ENCODE measurements around the gene CCDC69. TPM values are rescaled to one million over a fixed set of nuclear protein-coding genes. Genes with fewer than 3 reads are reported as not detected.

The CCDC69 gene
- total RNA-seq, 1 donor = 10.5 TPM

DNA sequence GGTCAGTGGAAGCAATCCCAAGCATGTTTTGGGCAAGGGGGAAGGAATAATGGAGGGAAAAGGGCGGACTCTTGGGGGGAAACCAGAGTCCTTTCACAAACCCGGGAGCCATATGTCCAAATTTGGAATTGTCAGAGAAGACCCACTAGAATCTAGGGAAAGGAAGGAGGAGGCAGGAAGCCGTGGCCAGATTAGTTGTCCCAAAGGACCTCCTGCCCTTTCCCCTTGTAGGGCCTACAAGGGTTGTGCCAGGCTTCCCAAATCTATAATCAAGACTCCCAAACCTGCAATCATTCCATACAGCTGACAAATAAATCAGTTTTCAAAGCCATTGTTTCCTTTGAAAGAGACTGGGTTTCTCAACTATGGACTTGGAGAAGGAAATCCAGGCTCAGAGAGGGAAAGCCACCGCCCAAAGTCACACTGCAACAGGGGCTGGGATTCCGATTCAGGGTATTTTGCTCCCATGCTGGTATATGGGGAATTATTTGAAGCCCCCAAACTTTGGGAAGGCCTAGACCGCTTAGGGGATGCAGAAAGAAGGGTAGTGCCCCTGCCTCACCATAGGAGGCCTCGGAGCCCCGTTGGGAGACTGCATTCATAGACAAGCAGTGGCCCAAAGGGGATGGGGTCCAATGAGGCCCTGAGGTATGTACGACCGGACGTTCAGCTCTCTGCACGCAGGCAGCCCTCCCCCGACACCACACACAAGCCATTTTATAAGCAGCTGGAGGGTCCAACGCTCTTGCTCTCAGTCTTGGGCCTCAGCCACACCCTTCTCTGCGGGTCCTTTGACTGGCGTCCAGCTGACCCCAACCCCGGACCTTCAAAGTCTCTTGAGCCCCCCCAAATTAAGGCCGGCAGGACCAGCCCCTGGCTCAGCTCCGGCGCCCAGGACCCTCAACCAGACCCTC is 67.1 kb downstream of the CCDC69 start:
- H3K4me2 ChIP-seq (ENCODE audit: insufficient read depth, low read length) = peak overlapping the region; percentile 97
- DNase-seq (ENCODE audit: insufficient read length, low spot score, missing footprints) = no peak

DNA sequence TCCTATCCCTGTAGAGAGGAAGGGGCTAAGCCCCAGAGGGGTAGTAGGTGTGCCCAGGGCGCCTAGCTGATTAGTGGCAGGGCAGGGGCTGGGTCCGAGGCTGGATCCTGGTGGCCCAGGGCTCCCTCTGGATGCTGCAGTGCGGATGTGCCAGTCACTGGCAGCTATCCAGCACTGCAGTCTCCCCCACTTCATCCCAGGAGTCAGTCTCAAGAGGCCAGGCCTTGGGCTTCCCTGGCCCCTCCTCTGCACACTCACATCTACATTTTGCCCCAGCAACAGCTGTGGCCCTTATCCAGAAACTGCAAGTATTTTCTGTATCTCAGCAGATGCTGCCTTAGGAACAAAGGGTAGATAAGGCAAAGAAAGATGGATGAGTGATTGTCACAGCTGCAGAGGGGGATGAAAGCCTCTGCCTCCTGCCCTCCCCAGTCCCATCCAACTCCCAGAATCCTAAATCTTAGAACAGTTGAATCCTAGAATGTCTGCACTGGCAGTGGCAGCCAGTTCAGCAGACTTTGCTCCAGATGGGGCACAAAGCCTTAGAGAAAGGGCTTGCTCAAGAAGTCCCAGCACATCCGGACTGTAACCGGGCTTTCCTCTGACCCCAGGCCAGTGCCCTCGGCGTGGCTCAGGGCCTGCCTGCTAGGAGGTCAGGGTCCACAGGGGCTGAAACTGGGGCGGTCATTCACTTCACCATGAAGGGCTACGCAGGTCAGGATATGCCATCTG is 68.0 kb downstream of the CCDC69 start:
- Histone ChIP-seq H3K4me3 (ENCODE audit: insufficient read depth, low read length) (peak overlapping the region; percentile 99), H3K79me2 (ENCODE audit: insufficient read depth, low read length) (peaks cover 77% of the 10 kb centered on the region), H4K20me1 (ENCODE audit: insufficient read depth, low read length) (peaks cover 51% of the 10 kb centered on the region), H3K36me3 (ENCODE audit: insufficient read depth, low read length) (peaks cover 25% of the 10 kb centered on the region), H3K9me3 (ENCODE audit: low read depth, low read length) (no peaks in the 10 kb centered on the region), H2AFZ (ENCODE audit: low read length) (peak overlapping the region; percentile 57), H3K27me3 (ENCODE audit: insufficient read depth, low read length) (no peaks in the 10 kb centered on the region), H3K4me2 (ENCODE audit: insufficient read depth, low read length) (peak overlapping the region; percentile 97), H3K27ac (ENCODE audit: low read depth, low read length) (peak overlapping the region; percentile 78), H3K4me1 (ENCODE audit: insufficient read depth, low read length) (peaks cover 52% of the 10 kb centered on the region)
- TF ChIP-seq, protein P1, sequence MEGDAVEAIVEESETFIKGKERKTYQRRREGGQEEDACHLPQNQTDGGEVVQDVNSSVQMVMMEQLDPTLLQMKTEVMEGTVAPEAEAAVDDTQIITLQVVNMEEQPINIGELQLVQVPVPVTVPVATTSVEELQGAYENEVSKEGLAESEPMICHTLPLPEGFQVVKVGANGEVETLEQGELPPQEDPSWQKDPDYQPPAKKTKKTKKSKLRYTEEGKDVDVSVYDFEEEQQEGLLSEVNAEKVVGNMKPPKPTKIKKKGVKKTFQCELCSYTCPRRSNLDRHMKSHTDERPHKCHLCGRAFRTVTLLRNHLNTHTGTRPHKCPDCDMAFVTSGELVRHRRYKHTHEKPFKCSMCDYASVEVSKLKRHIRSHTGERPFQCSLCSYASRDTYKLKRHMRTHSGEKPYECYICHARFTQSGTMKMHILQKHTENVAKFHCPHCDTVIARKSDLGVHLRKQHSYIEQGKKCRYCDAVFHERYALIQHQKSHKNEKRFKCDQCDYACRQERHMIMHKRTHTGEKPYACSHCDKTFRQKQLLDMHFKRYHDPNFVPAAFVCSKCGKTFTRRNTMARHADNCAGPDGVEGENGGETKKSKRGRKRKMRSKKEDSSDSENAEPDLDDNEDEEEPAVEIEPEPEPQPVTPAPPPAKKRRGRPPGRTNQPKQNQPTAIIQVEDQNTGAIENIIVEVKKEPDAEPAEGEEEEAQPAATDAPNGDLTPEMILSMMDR (IDR thresholded peaks at IDR 0.05; ENCODE audit: extremely low read depth, low read depth, low read length) = no peak
- peak; percentile 94 for DNase-seq (ENCODE audit: insufficient read length, low spot score, missing footprints)

More for the DNA sequence above, 67.1 kb downstream of the CCDC69 start:
- no peaks in the 10 kb centered on the region for H3K9me3 ChIP-seq (ENCODE audit: low read depth, low read length)
- peaks cover 69% of the 10 kb centered on the region for H3K79me2 ChIP-seq (ENCODE audit: insufficient read depth, low read length)
- TF ChIP-seq, protein P1 (IDR thresholded peaks at IDR 0.05; ENCODE audit: extremely low read depth, low read depth, low read length) = peak; percentile 15
- peak overlapping the region; percentile 78 for H3K27ac ChIP-seq (ENCODE audit: low read depth, low read length)
- H3K27me3 ChIP-seq (ENCODE audit: insufficient read depth, low read length) = no peaks in the 10 kb centered on the region
- peak overlapping the region; percentile 70 for H2AFZ ChIP-seq (ENCODE audit: low read length)
- H3K36me3 ChIP-seq (ENCODE audit: insufficient read depth, low read length) = peaks cover 19% of the 10 kb centered on the region
- H3K4me3 ChIP-seq (ENCODE audit: insufficient read depth, low read length) = peak overlapping the region; percentile 99
- peaks cover 44% of the 10 kb centered on the region for H3K4me1 ChIP-seq (ENCODE audit: insufficient read depth, low read length)
- H4K20me1 ChIP-seq (ENCODE audit: insufficient read depth, low read length) = peaks cover 42% of the 10 kb centered on the region

DNA sequence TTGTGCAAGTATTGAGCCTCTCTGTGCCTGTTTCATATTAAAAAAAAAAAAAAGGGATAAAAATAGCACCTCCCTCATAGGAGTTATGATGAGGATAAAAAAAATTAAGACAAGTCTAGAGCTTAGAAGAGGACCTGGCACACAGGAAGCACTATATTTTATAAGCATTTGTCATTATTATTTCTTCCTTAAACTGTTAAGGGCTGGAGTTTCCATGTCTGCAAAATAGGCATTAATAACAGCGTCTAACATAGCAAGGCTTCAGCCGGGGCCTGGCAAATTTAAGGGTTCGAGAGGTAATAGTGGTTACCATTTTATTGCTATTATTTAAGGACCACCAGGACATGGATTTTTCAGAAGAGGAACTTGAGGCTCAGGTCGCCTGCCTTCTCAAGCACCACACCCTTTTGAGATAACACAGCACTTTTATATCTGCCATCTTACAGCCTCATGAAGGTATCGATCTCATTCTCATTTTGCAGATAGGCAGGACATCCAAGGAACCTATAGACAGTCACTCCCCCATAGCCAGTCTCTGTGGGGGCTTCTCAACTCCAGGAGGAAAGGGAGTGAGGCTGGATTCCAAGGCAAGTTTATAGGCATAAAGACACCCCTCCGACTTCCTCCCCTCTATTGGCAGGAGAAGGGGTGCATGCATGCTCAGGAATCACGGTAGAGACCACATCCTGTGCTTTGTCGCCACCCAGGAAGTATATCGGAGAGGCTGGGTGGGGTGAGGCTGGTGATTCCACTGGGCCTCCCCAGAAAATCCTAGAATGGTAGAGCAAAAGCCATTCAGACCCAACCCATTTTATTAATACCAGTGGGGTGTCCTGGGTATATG is 68.7 kb downstream of the CCDC69 start:
- Histone ChIP-seq H3K79me2 (ENCODE audit: insufficient read depth, low read length) (peaks cover 85% of the 10 kb centered on the region), H3K36me3 (ENCODE audit: insufficient read depth, low read length) (peaks cover 28% of the 10 kb centered on the region), H3K4me3 (ENCODE audit: insufficient read depth, low read length) (peak overlapping the region; percentile 99), H3K27me3 (ENCODE audit: insufficient read depth, low read length) (no peaks in the 10 kb centered on the region), H4K20me1 (ENCODE audit: insufficient read depth, low read length) (peaks cover 58% of the 10 kb centered on the region), H2AFZ (ENCODE audit: low read length) (no peak overlapping the region), H3K27ac (ENCODE audit: low read depth, low read length) (peak overlapping the region; percentile 78), H3K4me2 (ENCODE audit: insufficient read depth, low read length) (peak overlapping the region; percentile 97), H3K4me1 (ENCODE audit: insufficient read depth, low read length) (peaks cover 60% of the 10 kb centered on the region), H3K9me3 (ENCODE audit: low read depth, low read length) (no peaks in the 10 kb centered on the region)
- TF ChIP-seq, protein P1 (IDR thresholded peaks at IDR 0.05; ENCODE audit: extremely low read depth, low read depth, low read length) = no peak
- DNase-seq (ENCODE audit: insufficient read length, low spot score, missing footprints) = no peak

Data from osteoblast (primary cell).